Measurements from ENCODE around the gene CEP19.

Gene CEP19

DNA sequence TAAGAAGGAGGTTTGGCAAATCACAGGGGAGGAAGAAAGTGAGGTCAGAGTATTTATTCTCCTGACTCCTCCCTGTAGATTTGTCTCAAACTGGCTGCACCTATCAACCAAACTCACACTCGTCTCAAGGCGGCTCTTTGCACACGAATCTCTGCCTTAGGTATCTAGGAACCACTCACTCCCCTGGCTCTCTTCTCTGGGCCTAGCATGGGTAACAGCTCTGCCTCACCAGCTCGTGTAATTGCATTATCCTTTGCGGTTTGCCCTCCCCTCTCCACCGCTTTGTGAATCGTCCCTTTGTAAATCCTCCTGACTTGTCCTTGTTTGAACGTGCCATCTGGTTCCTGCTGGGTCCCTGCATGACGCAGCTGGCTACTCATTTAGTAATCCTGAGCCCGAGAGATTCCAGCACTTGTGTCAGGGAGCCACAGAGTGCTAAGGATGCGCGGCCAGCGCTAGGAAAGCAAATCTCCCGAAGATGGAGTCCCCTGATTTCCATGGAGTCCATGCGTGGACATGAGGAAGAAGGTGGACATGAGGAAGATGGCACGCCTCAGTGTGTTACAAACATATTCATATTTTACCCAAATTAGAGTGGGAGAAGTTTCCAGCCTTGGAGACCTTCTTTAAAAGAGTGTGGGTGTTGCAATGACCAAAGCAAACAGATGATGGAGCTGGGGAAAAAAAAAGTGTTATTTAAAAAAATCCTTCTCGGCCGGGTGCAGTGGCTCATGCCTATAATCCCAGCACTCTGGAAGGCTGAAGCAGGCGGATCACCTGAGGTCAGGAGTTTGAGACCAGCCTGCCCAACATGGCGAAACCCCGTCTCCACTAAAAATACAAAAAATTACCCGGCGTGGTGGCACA, 45.8 kb downstream of the CEP19 start:
- H3K4me3 ChIP-seq (ENCODE audit: low read length): no peak overlapping the region
- no peak for TF ChIP-seq ZNF274 (IDR thresholded peaks at IDR 0.05; ENCODE audit: low read depth, low read length)

DNA sequence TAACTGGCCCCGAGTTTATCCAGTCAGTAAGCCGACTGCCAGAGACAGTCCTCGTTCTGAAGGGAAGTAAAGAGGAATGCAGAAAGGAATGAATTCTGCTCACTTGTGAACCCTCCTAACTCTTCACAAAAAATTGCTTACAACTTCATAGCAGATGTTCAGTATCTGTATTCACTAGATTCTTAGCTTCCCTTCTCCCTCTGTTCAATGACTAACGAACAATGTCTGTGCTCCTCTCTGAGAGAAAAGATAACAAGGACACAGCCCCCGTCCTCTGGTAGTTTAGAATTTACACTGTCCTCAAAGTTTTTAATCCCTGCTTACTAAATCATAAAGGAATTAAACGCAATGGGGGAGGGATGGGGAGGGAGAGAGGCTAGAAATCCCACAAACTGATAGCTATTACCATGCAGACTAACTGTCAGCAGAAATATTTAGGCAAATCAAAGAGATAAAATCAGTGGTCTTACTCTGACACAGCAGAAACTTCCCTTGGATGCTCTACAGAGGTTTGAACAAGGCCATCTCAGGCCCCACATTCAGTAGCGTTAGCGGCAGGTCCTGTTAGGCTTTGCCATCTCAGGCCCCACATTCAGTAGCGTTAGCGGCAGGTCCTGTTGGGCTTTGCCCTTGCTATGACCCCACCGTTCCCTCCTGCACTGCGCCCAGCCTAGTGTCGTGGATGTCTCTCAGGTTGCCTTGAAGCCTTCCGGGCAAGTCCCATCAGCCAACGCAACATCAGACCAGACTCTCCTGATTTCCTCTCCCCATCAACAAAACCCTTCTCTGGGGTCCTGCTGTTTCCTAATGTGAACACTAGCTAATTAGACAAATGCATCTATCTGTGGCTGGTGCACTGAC, 49.1 kb downstream of the CEP19 start:
- no peak for TF ChIP-seq ZNF274 (IDR thresholded peaks at IDR 0.05; ENCODE audit: low read depth, low read length)
- no peak overlapping the region for H3K4me3 ChIP-seq (ENCODE audit: low read length)

- TF ChIP-seq ZNF274 (IDR thresholded peaks at IDR 0.05; ENCODE audit: low read depth, low read length): no peak
- no peak overlapping the region for H3K4me3 ChIP-seq (ENCODE audit: low read length)
Observed at GRCh38 chr3:196662033-196662432, 50.0 kb downstream of the CEP19 start.

- no peak overlapping the region for H3K4me3 ChIP-seq (ENCODE audit: low read length)
- TF ChIP-seq ZNF274 (IDR thresholded peaks at IDR 0.05; ENCODE audit: low read depth, low read length): no peak
Observed at GRCh38 chr3:196661400-196661799, 50.6 kb downstream of the CEP19 start.

- TF ChIP-seq ZNF274 (IDR thresholded peaks at IDR 0.05; ENCODE audit: low read depth, low read length): no peak
Observed at GRCh38 chr3:196660381-196661166, 51.5 kb downstream of the CEP19 start.

GRCh38 chr3:196659901-196660351, 52.1 kb downstream of the CEP19 start:
- TF ChIP-seq ZNF274 (IDR thresholded peaks at IDR 0.05; ENCODE audit: low read depth, low read length): no peak
- no peak overlapping the region for H3K4me3 ChIP-seq (ENCODE audit: low read length)

More at GRCh38 chr3:196660381-196661166, 51.5 kb downstream of the CEP19 start:
- H3K4me3 ChIP-seq (ENCODE audit: low read length): no peak overlapping the region

Data from GM08714 (cell line).